Measurements from ENCODE around the gene ITGA5. TPM values are rescaled to one million over a fixed set of nuclear protein-coding genes. Genes with fewer than 3 reads are reported as not detected.

ITGA5 gene
- total RNA-seq, 1 donor, result 401 TPM

DNA sequence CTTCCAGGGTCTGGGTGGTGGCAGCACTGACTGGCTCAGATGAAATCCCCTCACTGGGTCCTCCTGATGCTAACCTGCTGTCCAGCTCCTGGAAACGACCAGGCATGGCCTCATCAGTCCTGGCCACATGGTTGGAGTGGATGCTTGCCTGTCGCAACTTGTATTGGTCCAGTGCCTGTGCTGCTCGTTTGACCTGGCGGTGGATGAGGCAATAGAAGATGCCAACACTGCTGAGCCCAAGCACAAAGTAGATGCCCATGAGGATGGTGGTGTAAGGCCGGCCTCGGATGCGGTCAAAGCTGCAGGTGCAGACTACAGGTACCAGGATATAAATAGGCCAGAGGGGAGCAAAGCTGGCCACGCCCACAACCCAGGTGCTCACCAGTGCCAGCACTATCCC, 56.0 kb downstream of the ITGA5 start:
- TF ChIP-seq, protein P1, sequence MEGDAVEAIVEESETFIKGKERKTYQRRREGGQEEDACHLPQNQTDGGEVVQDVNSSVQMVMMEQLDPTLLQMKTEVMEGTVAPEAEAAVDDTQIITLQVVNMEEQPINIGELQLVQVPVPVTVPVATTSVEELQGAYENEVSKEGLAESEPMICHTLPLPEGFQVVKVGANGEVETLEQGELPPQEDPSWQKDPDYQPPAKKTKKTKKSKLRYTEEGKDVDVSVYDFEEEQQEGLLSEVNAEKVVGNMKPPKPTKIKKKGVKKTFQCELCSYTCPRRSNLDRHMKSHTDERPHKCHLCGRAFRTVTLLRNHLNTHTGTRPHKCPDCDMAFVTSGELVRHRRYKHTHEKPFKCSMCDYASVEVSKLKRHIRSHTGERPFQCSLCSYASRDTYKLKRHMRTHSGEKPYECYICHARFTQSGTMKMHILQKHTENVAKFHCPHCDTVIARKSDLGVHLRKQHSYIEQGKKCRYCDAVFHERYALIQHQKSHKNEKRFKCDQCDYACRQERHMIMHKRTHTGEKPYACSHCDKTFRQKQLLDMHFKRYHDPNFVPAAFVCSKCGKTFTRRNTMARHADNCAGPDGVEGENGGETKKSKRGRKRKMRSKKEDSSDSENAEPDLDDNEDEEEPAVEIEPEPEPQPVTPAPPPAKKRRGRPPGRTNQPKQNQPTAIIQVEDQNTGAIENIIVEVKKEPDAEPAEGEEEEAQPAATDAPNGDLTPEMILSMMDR (IDR thresholded peaks at IDR 0.05; ENCODE audit: extremely low read depth, low read depth, low read length), result no peak
- Histone ChIP-seq H3K4me2 (ENCODE audit: insufficient read depth, low read length) (no peak overlapping the region), H2AFZ (ENCODE audit: low read length) (no peak overlapping the region), H4K20me1 (ENCODE audit: insufficient read depth, low read length) (no peaks in the 10 kb centered on the region), H3K4me3 (ENCODE audit: insufficient read depth, low read length) (no peak overlapping the region), H3K36me3 (ENCODE audit: insufficient read depth, low read length) (no peaks in the 10 kb centered on the region), H3K9me3 (ENCODE audit: low read depth, low read length) (no peaks in the 10 kb centered on the region), H3K27me3 (ENCODE audit: insufficient read depth, low read length) (no peaks in the 10 kb centered on the region), H3K27ac (ENCODE audit: low read depth, low read length) (no peak overlapping the region), H3K4me1 (ENCODE audit: insufficient read depth, low read length) (peaks cover 25% of the 10 kb centered on the region), H3K79me2 (ENCODE audit: insufficient read depth, low read length) (no peaks in the 10 kb centered on the region)
- DNase-seq (ENCODE audit: insufficient read length, low spot score, missing footprints), result no peak

DNA sequence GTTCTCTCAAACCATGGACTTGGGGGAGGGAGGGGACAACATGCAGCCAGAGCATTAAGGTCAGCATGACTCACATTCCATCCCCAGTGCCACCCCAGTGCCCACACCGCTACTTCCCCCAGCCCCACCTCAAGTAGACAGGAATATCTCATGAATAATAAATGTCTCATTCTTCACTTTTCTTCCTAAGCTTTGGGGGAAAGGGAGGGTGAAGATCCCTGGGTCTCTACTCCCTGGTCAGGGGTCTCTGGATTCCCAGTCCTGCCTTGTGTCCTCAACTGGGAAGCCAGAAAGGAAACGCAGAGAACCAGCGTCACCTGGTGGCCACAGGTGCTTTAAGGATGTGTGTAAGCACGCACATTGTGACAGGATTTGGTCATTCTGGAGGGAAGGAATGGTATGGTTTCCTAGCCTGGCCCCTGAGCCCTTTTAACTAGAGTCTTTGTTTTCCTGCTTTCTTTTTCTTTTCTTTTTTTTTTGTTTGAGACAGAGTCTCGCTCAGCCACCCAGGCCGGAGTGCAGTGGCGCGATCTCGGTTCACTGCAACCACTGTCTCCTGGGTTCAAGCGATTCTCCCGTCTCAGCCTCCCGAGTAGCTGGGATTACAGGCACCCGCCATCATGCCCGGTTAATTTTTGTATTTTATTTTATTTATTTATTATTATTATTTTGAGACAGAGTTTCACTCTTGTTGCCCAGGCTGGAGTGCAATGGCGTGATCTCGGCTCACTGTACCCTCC, 58.2 kb downstream of the ITGA5 start:
- peak; percentile 85 for DNase-seq (ENCODE audit: insufficient read length, low spot score, missing footprints)
- Histone ChIP-seq H3K4me1 (ENCODE audit: insufficient read depth, low read length) (peaks cover 28% of the 10 kb centered on the region), H3K9me3 (ENCODE audit: low read depth, low read length) (no peaks in the 10 kb centered on the region), H3K27ac (ENCODE audit: low read depth, low read length) (peak overlapping the region; percentile 97), H3K27me3 (ENCODE audit: insufficient read depth, low read length) (no peaks in the 10 kb centered on the region), H3K79me2 (ENCODE audit: insufficient read depth, low read length) (no peaks in the 10 kb centered on the region), H3K36me3 (ENCODE audit: insufficient read depth, low read length) (no peaks in the 10 kb centered on the region), H2AFZ (ENCODE audit: low read length) (peak overlapping the region; percentile 40), H3K4me3 (ENCODE audit: insufficient read depth, low read length) (no peak overlapping the region), H3K4me2 (ENCODE audit: insufficient read depth, low read length) (peak overlapping the region; percentile 90), H4K20me1 (ENCODE audit: insufficient read depth, low read length) (no peaks in the 10 kb centered on the region)
- TF ChIP-seq, protein P1 (IDR thresholded peaks at IDR 0.05; ENCODE audit: extremely low read depth, low read depth, low read length), result peak; percentile 75

DNA sequence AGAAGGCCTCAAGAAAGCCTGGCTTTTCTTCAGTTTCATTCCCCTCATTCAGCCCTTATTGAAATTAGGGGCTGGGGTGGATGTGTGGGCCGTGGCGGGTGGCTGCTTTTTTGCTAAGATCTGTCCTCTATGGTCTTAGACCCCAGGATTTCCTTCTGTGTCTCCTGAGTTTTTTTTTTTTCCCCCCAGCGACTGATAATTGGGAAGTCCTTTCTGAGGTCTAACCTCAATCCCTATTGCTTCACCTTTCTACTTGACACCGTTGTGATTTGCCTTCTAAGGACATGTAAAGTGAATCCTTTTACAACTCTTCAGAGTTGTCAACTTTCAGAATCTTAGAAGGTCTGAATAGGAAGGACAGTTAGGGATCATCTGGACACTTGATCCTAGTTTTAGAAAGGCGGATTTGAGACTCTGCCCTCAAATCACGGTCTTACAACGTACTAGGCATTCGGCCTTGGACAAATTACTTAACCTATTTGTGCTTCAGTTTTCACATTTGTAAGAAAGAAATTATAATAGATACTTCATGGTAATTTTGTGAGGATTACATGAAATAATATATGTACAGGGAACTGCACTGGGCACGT, 59.2 kb downstream of the ITGA5 start:
- Histone ChIP-seq H3K27me3 (ENCODE audit: insufficient read depth, low read length) (no peaks in the 10 kb centered on the region), H3K4me2 (ENCODE audit: insufficient read depth, low read length) (peak overlapping the region; percentile 90), H3K4me3 (ENCODE audit: insufficient read depth, low read length) (peak overlapping the region; percentile 88), H3K36me3 (ENCODE audit: insufficient read depth, low read length) (no peaks in the 10 kb centered on the region), H3K9me3 (ENCODE audit: low read depth, low read length) (no peaks in the 10 kb centered on the region), H4K20me1 (ENCODE audit: insufficient read depth, low read length) (no peaks in the 10 kb centered on the region), H3K4me1 (ENCODE audit: insufficient read depth, low read length) (peaks cover 28% of the 10 kb centered on the region), H2AFZ (ENCODE audit: low read length) (peak overlapping the region; percentile 73), H3K79me2 (ENCODE audit: insufficient read depth, low read length) (no peaks in the 10 kb centered on the region), H3K27ac (ENCODE audit: low read depth, low read length) (peak overlapping the region; percentile 97)
- DNase-seq (ENCODE audit: insufficient read length, low spot score, missing footprints), result peak; percentile 66
- TF ChIP-seq, protein P1 (IDR thresholded peaks at IDR 0.05; ENCODE audit: extremely low read depth, low read depth, low read length), result no peak
